ENCODE data around the gene BBS7.

BBS7 gene

DNA sequence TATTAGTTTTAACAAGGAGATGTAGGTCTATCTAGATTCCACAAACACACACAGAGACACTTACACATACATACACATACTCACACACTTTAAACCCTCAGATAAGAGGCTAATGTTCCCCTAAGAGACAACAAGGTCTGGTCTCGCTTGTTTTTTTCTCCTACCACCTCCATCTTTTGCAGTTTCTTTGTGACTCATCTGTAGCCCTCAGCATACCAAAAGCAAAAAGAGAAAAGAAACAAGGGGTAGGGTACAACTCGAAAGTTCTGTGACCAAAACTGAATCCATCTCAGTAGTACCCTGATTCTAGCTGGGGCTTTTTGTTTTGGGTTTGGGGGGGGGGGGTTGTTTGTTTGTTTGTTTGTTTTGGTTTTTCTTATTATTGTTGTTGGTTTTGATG, 81.4 kb downstream of the BBS7 start:
- DNase-seq (ENCODE audit: low read depth, low spot score) = no peak
- H3K4me3 ChIP-seq (ENCODE audit: low read depth, low read length) = no peak overlapping the region
- CTCF ChIA-PET = no interaction called here
- POLR2A ChIA-PET = interaction anchor here (1.7 kb wide), 1 partner anchor 120 kb away, joined by 5 read pairs; no protein-coding TSS in a partner anchor
- TF ChIP-seq, protein P1, sequence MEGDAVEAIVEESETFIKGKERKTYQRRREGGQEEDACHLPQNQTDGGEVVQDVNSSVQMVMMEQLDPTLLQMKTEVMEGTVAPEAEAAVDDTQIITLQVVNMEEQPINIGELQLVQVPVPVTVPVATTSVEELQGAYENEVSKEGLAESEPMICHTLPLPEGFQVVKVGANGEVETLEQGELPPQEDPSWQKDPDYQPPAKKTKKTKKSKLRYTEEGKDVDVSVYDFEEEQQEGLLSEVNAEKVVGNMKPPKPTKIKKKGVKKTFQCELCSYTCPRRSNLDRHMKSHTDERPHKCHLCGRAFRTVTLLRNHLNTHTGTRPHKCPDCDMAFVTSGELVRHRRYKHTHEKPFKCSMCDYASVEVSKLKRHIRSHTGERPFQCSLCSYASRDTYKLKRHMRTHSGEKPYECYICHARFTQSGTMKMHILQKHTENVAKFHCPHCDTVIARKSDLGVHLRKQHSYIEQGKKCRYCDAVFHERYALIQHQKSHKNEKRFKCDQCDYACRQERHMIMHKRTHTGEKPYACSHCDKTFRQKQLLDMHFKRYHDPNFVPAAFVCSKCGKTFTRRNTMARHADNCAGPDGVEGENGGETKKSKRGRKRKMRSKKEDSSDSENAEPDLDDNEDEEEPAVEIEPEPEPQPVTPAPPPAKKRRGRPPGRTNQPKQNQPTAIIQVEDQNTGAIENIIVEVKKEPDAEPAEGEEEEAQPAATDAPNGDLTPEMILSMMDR (IDR thresholded peaks at IDR 0.05; ENCODE audit: insufficient read depth, low read length, missing control alignments) = no peak

DNA sequence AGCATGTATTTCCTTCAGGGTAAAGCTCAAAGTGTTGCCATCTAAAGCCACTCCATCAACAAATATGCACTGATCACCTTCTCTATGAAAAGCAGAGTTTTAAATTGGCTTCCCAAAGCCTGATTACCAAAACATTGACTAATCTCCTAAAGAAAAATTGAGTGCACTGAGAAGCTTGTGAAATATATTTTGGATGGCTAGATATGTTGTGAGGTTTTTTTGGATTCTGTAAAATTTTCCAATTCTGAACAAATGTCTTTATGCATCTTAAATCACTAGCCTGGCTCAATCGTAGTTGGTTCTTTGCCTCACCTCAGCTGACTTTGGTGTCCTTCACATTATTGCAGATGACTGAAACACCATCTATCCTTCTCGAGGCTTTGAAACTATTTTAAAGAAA, 84.1 kb downstream of the BBS7 start:
- POLR2A ChIA-PET = no interaction called here

DNA sequence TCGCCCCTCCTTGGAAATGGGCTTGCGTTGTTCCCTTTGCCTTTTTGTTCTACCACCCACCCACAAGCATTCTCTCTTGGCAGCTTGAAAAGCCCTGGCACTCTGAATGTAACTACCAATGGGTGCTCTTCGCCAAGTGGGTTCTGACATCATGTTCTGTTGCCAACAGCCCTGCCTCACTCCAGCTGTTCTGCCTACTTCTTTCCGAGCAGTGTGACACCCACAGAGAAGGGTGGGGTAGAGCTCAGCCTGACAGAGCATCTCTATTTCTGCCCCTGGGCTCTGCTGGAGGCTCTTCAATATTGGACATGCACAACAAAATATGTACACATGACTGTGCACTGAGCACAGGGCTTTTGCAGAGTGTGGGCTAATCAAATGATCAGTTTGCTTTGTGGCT, 84.8 kb downstream of the BBS7 start:
- H3K4me3 ChIP-seq (ENCODE audit: low read depth, low read length) = no peak overlapping the region
- CTCF ChIA-PET = interaction anchor here (1.1 to 1.8 kb wide), 3 partner anchors 28 to 48 kb away, joined by 3 to 6 read pairs (median 4); no protein-coding TSS in a partner anchor
- POLR2A ChIA-PET = no interaction called here
- TF ChIP-seq, protein P1 (IDR thresholded peaks at IDR 0.05; ENCODE audit: insufficient read depth, low read length, missing control alignments) = no peak
- DNase-seq (ENCODE audit: low read depth, low spot score) = no peak

More for the DNA sequence above, 84.1 kb downstream of the BBS7 start:
- no peak overlapping the region for H3K4me3 ChIP-seq (ENCODE audit: low read depth, low read length)
- CTCF ChIA-PET = interaction anchor here (1.1 to 1.8 kb wide), 3 partner anchors 27 to 49 kb away, joined by 3 to 6 read pairs (median 4); no protein-coding TSS in a partner anchor
- TF ChIP-seq, protein P1 (IDR thresholded peaks at IDR 0.05; ENCODE audit: insufficient read depth, low read length, missing control alignments) = no peak
- no peak for DNase-seq (ENCODE audit: low read depth, low spot score)

DNA sequence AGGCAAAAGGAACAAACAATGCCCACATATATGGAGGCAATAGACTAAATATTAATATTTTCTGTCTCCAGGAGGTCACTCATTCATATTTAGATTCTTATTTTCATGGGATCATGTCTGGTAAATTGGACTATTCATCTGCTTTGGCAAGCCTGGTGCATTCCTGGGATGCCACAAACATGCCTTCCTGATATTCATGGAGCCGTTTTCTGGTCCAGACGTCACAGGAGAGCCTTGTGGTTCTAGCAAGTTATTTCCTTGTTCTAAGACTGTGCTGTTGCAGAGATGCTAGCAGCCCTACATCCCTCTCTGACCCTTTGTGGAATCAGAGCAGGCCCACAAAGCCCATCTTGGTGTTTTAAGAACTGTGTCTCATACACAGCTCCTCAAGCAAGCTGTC, 85.3 kb downstream of the BBS7 start:
- no peak overlapping the region for H3K4me3 ChIP-seq (ENCODE audit: low read depth, low read length)
- ChIA-PET CTCF (interaction anchor here (1.5 kb wide), 1 partner anchor 46 kb away, joined by 4 read pairs; no protein-coding TSS in a partner anchor), POLR2A (no interaction called here)
- DNase-seq (ENCODE audit: low read depth, low spot score) = peak; percentile 98
- TF ChIP-seq, protein P1 (IDR thresholded peaks at IDR 0.05; ENCODE audit: insufficient read depth, low read length, missing control alignments) = no peak

DNA sequence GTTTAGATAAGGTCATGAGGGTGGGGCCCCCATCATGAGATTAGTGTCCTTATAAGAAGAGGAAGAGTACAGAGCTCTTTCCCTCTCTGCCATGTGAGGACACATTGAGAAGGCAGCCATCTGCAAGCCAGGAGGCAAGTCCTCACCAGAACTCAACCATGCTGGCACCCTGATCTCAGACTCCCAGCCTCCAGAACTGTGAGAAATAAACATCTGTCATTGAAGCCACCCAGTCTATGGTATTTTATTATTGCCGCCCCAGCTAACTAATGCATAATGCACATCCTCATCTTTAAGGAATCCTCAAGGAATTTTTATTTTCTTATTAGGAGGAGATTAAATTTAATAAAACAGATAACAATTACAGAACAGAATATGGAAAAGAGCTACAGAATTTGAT, 85.9 kb downstream of the BBS7 start:
- TF ChIP-seq, protein P1 (IDR thresholded peaks at IDR 0.05; ENCODE audit: insufficient read depth, low read length, missing control alignments) = no peak
- POLR2A ChIA-PET = no interaction called here
- no peak for DNase-seq (ENCODE audit: low read depth, low spot score)
- CTCF ChIA-PET = interaction anchor here (0.8 kb wide), 1 partner anchor 12 kb away, joined by 3 read pairs; no protein-coding TSS in a partner anchor
- H3K4me3 ChIP-seq (ENCODE audit: low read depth, low read length) = no peak overlapping the region

DNA sequence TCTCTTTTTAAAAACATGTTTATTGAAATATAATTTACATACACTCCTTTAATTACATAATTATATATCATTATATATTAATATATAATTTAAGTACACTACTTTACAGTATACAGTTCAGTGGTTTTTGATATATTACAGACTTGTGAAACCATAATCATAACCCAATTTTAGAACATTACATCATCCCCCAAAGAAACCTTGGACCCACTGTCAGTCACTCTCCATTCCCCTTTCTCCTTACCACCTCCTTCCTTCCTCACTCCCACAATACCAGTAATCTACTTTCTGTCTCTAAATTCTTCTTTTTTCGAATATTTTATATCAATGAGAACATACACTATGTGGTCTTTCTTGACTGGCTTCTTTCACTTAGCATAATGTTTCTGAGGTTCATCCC, 87.1 kb downstream of the BBS7 start:
- TF ChIP-seq, protein P1 (IDR thresholded peaks at IDR 0.05; ENCODE audit: insufficient read depth, low read length, missing control alignments) = no peak
- ChIA-PET CTCF (no interaction called here), POLR2A (no interaction called here)
- DNase-seq (ENCODE audit: low read depth, low spot score) = no peak
- H3K4me3 ChIP-seq (ENCODE audit: low read depth, low read length) = no peak overlapping the region
